Smooth muscle cell (in vitro differentiated cells): ENCODE data around the gene EIF2S1. TPM values are rescaled to one million over a fixed set of nuclear protein-coding genes. Genes with fewer than 3 reads are reported as not detected.
A peak's percentile ranks its signal among the peaks of the same experiment; 100 is the strongest.
"Not testable (repeated sequence)": the region's sequence is repeated elsewhere in the genome, so short reads cannot be mapped to it uniquely, and the experiment has no call there.

ENCODE experiments used
- DNase-seq: peaks from one replicate; lab custom pipeline; 2025; ENCODE audit not compliant: unreplicated experiment; lab: John Stamatoyannopoulos, UW
- H2AFZ ChIP-seq: fragments of 200-600 bp; sonication (generic); 2 replicates; pipeline ENCODE4 v1.6.0; 2016; ENCODE audit warnings: antibody characterized with exemption, low read depth, mild to moderate bottlenecking
- H3F3A ChIP-seq: fragments of 200-600 bp; sonication (generic); 2 replicates; pipeline ENCODE4 v1.6.0; 2017; ENCODE audit warnings: antibody characterized with exemption, low read depth
- H3K27ac ChIP-seq: fragments of 200-600 bp; sonication (generic); 2 replicates; pipeline ENCODE4 v1.5.1; 2016; ENCODE audit warnings: low read depth, mild to moderate bottlenecking
- H3K27me3 ChIP-seq: fragments of 200-600 bp; sonication (generic); 2 replicates; pipeline ENCODE4 v1.6.1; 2016; ENCODE audit warnings: low read depth, mild to moderate bottlenecking
- H3K36me3 ChIP-seq: fragments of 200-600 bp; sonication (generic); 2 replicates; pipeline ENCODE4 v1.5.1; 2016; ENCODE audit warnings: low read depth
- H3K4me1 ChIP-seq: fragments of 200-600 bp; sonication (generic); 2 replicates; pipeline ENCODE4 v1.5.1; 2016; ENCODE audit warnings: low read depth
- H3K4me2 ChIP-seq: fragments of 200-600 bp; sonication (generic); 2 replicates; pipeline ENCODE4 v1.6.0; 2016; ENCODE audit warnings: mild to moderate bottlenecking
- H3K4me3 ChIP-seq: fragments of 200-600 bp; sonication (generic); 2 replicates; pipeline ENCODE4 v1.5.1; 2016; ENCODE audit warnings: mild to moderate bottlenecking
- H3K79me2 ChIP-seq: fragments of 200-600 bp; sonication (generic); 2 replicates; pipeline ENCODE4 v1.6.0; 2016; ENCODE audit warnings: low read depth, mild to moderate bottlenecking
- H3K9ac ChIP-seq: fragments of 200-600 bp; sonication (generic); 2 replicates; pipeline ENCODE4 v1.6.0; 2016; ENCODE audit warnings: low read depth
- H3K9me3 ChIP-seq: fragments of 200-600 bp; sonication (generic); replicated peaks from 2 replicates; pipeline ENCODE4 v1.5.1; 2016; ENCODE audit warnings: low read depth
- H4K20me1 ChIP-seq: fragments of 200-600 bp; sonication (generic); 2 replicates; pipeline ENCODE4 v1.6.0; 2016; ENCODE audit warnings: low read depth
- CTCF ChIP-seq: fragments of 200-600 bp; sonication (generic); IDR thresholded peaks from 2 replicates; pipeline ENCODE4 v1.5.1; 2017; ENCODE audit warnings: borderline replicate concordance, mild to moderate bottlenecking, antibody characterized with exemption; ENCODE audit not compliant: insufficient read depth, poor library complexity, severe bottlenecking
- WGBS: methylation state at CpG from one replicate; pipeline ENCODE4 v1.1.7; 2016; ENCODE audit warnings: low lambda C conversion rate; 5-methylcytosine and 5-hydroxymethylcytosine counted together
- polyA plus RNA-seq: library from polyadenylated mRNA; unstranded; fragments of >200 nt; fragmentation: Nextera tagmentation; extraction: Ambion mirVana; gene quantifications from 2 replicates; pipeline ENCODE4 v1.2.1, GENCODE V29; 2016
- total RNA-seq: library from RNA; depleted of rRNA; stranded (reverse); fragments of >200 nt; gene quantifications from 2 replicates; pipeline ENCODE4 v1.2.3, GENCODE V29; 2014

Gene EIF2S1
- total and polyA plus RNA-seq, 2 experiments from 2014 or later, result 121 to 126 TPM

GRCh38 chr14:67319142-67319541 lies 41.0 kb upstream of the EIF2S1 start:
- H3K27me3 ChIP-seq, result no peaks in the 10 kb centered on the region
- no peak overlapping the region for H2AFZ ChIP-seq
- no peaks in the 10 kb centered on the region for H3K9me3 ChIP-seq
- H3K4me1 ChIP-seq, result no peaks in the 10 kb centered on the region
- H3K9ac ChIP-seq, result no peak overlapping the region
- H3F3A ChIP-seq, result no peaks in the 10 kb centered on the region
- TF ChIP-seq CTCF, result no peak
- no peak overlapping the region for H3K4me3 ChIP-seq
- H3K27ac ChIP-seq, result no peak overlapping the region
- H3K4me2 ChIP-seq, result no peak overlapping the region
- peaks cover 18% of the 10 kb centered on the region for H3K36me3 ChIP-seq
- H3K79me2 ChIP-seq, result no peaks in the 10 kb centered on the region
- H4K20me1 ChIP-seq, result no peaks in the 10 kb centered on the region
- no peak for DNase-seq

- not testable (repeated sequence) for H3K9me3 ChIP-seq, H3K27ac ChIP-seq, H3F3A ChIP-seq, H3K79me2 ChIP-seq, H3K4me1 ChIP-seq, H3K9ac ChIP-seq, H3K27me3 ChIP-seq, H4K20me1 ChIP-seq, H2AFZ ChIP-seq, H3K4me2 ChIP-seq, DNase-seq, H3K4me3 ChIP-seq
- peaks cover 18% of the 10 kb centered on the region for H3K36me3 ChIP-seq
- 97% methylated on average over 4 of the region's 4 CpGs for WGBS
Observed at GRCh38 chr14:67329666-67330065, 30.5 kb upstream of the EIF2S1 start.

- Histone ChIP-seq H3K4me1 (no peaks in the 10 kb centered on the region), H3K9me3 (no peaks in the 10 kb centered on the region), H3K4me2 (no peak overlapping the region), H3K27ac (peak overlapping the region; percentile 1), H3K79me2 (no peaks in the 10 kb centered on the region), H3F3A (no peaks in the 10 kb centered on the region), H3K9ac (no peak overlapping the region), H3K27me3 (no peaks in the 10 kb centered on the region), H4K20me1 (no peaks in the 10 kb centered on the region), H2AFZ (no peak overlapping the region), H3K36me3 (peaks cover 19% of the 10 kb centered on the region), H3K4me3 (no peak overlapping the region)
- no peak for TF ChIP-seq CTCF
- DNase-seq, result no peak
- 95% methylated on average over 5 of the region's 5 CpGs for WGBS
Observed at GRCh38 chr14:67331368-67332125, 28.6 kb upstream of the EIF2S1 start.

- no peak for DNase-seq
- H3K9me3 ChIP-seq, result no peaks in the 10 kb centered on the region
- no peak overlapping the region for H3K9ac ChIP-seq
- no peak overlapping the region for H2AFZ ChIP-seq
- H3K4me1 ChIP-seq, result no peaks in the 10 kb centered on the region
- no peak overlapping the region for H3K4me2 ChIP-seq
- H4K20me1 ChIP-seq, result no peaks in the 10 kb centered on the region
- TF ChIP-seq CTCF, result no peak
- H3K27me3 ChIP-seq, result no peaks in the 10 kb centered on the region
- no peaks in the 10 kb centered on the region for H3F3A ChIP-seq
- H3K4me3 ChIP-seq, result no peak overlapping the region
- H3K79me2 ChIP-seq, result no peaks in the 10 kb centered on the region
- 90% methylated on average over 5 of the region's 5 CpGs for WGBS
- H3K36me3 ChIP-seq, result peaks cover 26% of the 10 kb centered on the region
- peak overlapping the region; percentile 1 for H3K27ac ChIP-seq
Observed at GRCh38 chr14:67332468-67332867, 27.7 kb upstream of the EIF2S1 start.
